Mucosa of stomach (tissue), 1 donor: ENCODE results near the gene CRYBA4.

Source experiments
- H3K27me3 ChIP-seq: one replicate; pipeline ENCODE4 v1.7.0; 2013; ENCODE audit warnings: mild to moderate bottlenecking, low read length; ENCODE audit not compliant: control insufficient read depth, insufficient read depth
- H3K36me3 ChIP-seq: one replicate; pipeline ENCODE4 v1.7.0; 2013; ENCODE audit warnings: low read length; ENCODE audit not compliant: control insufficient read depth, insufficient read depth
- H3K4me1 ChIP-seq: one replicate; pipeline ENCODE4 v1.7.0; 2013; ENCODE audit warnings: mild to moderate bottlenecking, low read length; ENCODE audit not compliant: control insufficient read depth, insufficient read depth
- H3K4me3 ChIP-seq: one replicate; pipeline ENCODE4 v1.7.0; 2013; ENCODE audit warnings: low read length
- H3K9ac ChIP-seq: one replicate; pipeline ENCODE4 v1.7.0; 2013; ENCODE audit warnings: mild to moderate bottlenecking, low read length, moderate library complexity
- H3K9me3 ChIP-seq: one replicate; pipeline ENCODE4 v1.7.0; 2013; ENCODE audit warnings: mild to moderate bottlenecking, low read length, moderate library complexity; ENCODE audit not compliant: control insufficient read depth
- donor health status: Pancreatic carcinoma.

CRYBA4 gene

GRCh38 chr22:26616650-26617049 is 5.1 kb upstream of the CRYBA4 start:
- no peaks in the 10 kb centered on the region for H3K36me3 ChIP-seq
- H3K4me1 ChIP-seq, result peaks cover 4% of the 10 kb centered on the region
- no peak overlapping the region for H3K9ac ChIP-seq
- H3K4me3 ChIP-seq, result no peak overlapping the region
- H3K27me3 ChIP-seq, result peaks cover under 1% of the 10 kb centered on the region
- H3K9me3 ChIP-seq, result no peaks in the 10 kb centered on the region

GRCh38 chr22:26617271-26618199 is 4.2 kb upstream of the CRYBA4 start, which contains the start of gene CRYBB1:
TSS of gene CRYBB1 (minus strand) at chr22:26618027. CDS start at chr22:26616319, 1,708 bp downstream.
- no peak within 1 kb of the TSS for H3K4me3 ChIP-seq
- no peaks in the 10 kb centered on the region for H3K9me3 ChIP-seq
- H3K4me1 ChIP-seq, result peaks cover 4% of the 10 kb centered on the region
- no peaks in the 10 kb centered on the region for H3K36me3 ChIP-seq
- H3K9ac ChIP-seq, result no peak within 1 kb of the TSS
- H3K27me3 ChIP-seq, result peaks cover 4% of the 10 kb centered on the region

- Histone ChIP-seq H3K36me3 (no peaks in the 10 kb centered on the region), H3K4me1 (peaks cover 4% of the 10 kb centered on the region), H3K27me3 (peaks cover 4% of the 10 kb centered on the region), H3K4me3 (no peak overlapping the region), H3K9ac (no peak overlapping the region), H3K9me3 (no peaks in the 10 kb centered on the region)
These were observed 3.3 kb upstream of the CRYBA4 start for GRCh38 chr22:26618455-26618854.

GRCh38 chr22:26619510-26619909 is 2.3 kb upstream of the CRYBA4 start:
- no peaks in the 10 kb centered on the region for H3K9me3 ChIP-seq
- no peak overlapping the region for H3K9ac ChIP-seq
- H3K27me3 ChIP-seq, result peaks cover 4% of the 10 kb centered on the region
- no peak overlapping the region for H3K4me3 ChIP-seq
- H3K36me3 ChIP-seq, result no peaks in the 10 kb centered on the region
- peaks cover 4% of the 10 kb centered on the region for H3K4me1 ChIP-seq

- H3K36me3 ChIP-seq, result no peaks in the 10 kb centered on the region
- H3K9me3 ChIP-seq, result no peaks in the 10 kb centered on the region
- no peak overlapping the region for H3K4me3 ChIP-seq
- H3K9ac ChIP-seq, result no peak overlapping the region
- peaks cover 4% of the 10 kb centered on the region for H3K4me1 ChIP-seq
- H3K27me3 ChIP-seq, result peaks cover 4% of the 10 kb centered on the region
These were observed 1.6 kb upstream of the CRYBA4 start for GRCh38 chr22:26620197-26620596.

- no peaks in the 10 kb centered on the region for H3K9me3 ChIP-seq
- no peak overlapping the region for H3K4me3 ChIP-seq
- H3K36me3 ChIP-seq, result no peaks in the 10 kb centered on the region
- H3K9ac ChIP-seq, result no peak overlapping the region
- H3K4me1 ChIP-seq, result peaks cover 4% of the 10 kb centered on the region
- H3K27me3 ChIP-seq, result peaks cover 4% of the 10 kb centered on the region
These were observed 2.2 kb downstream of the CRYBA4 start for GRCh38 chr22:26623984-26624383.

- no peaks in the 10 kb centered on the region for H3K4me1 ChIP-seq
- H3K4me3 ChIP-seq, result no peak overlapping the region
- no peak overlapping the region for H3K9ac ChIP-seq
- H3K36me3 ChIP-seq, result no peaks in the 10 kb centered on the region
- peaks cover 4% of the 10 kb centered on the region for H3K27me3 ChIP-seq
- H3K9me3 ChIP-seq, result no peaks in the 10 kb centered on the region
These were observed 3.0 kb downstream of the CRYBA4 start for GRCh38 chr22:26624803-26625202.

- Histone ChIP-seq H3K9me3 (no peaks in the 10 kb centered on the region), H3K9ac (no peak overlapping the region), H3K4me1 (no peaks in the 10 kb centered on the region), H3K36me3 (no peaks in the 10 kb centered on the region), H3K4me3 (no peak overlapping the region), H3K27me3 (no peaks in the 10 kb centered on the region)
These were observed 8.4 kb downstream of the CRYBA4 start for GRCh38 chr22:26629988-26630761.

GRCh38 chr22:26631282-26631681 is 9.5 kb downstream of the CRYBA4 start:
- Histone ChIP-seq H3K36me3 (no peaks in the 10 kb centered on the region), H3K27me3 (no peaks in the 10 kb centered on the region), H3K9me3 (no peaks in the 10 kb centered on the region)

GRCh38 chr22:26632422-26633155 is 10.8 kb downstream of the CRYBA4 start:
- Histone ChIP-seq H3K9ac (no peak overlapping the region), H3K27me3 (no peaks in the 10 kb centered on the region), H3K36me3 (no peaks in the 10 kb centered on the region), H3K4me1 (no peaks in the 10 kb centered on the region), H3K4me3 (no peak overlapping the region), H3K9me3 (no peaks in the 10 kb centered on the region)

More at GRCh38 chr22:26631282-26631681, 9.5 kb downstream of the CRYBA4 start:
- H3K4me1 ChIP-seq, result no peaks in the 10 kb centered on the region
- no peak overlapping the region for H3K9ac ChIP-seq
- H3K4me3 ChIP-seq, result no peak overlapping the region

- H3K27me3 ChIP-seq, result no peaks in the 10 kb centered on the region
- H3K9ac ChIP-seq, result no peak overlapping the region
These were observed 12.4 kb downstream of the CRYBA4 start for GRCh38 chr22:26634189-26634588.

More at GRCh38 chr22:26634189-26634588, 12.4 kb downstream of the CRYBA4 start:
- Histone ChIP-seq H3K4me1 (no peaks in the 10 kb centered on the region), H3K4me3 (no peak overlapping the region), H3K36me3 (no peaks in the 10 kb centered on the region), H3K9me3 (no peaks in the 10 kb centered on the region)
